ENCODE data around the gene PAEP.
"Not testable (repeated sequence)": the region's sequence is repeated elsewhere in the genome, so short reads cannot be mapped to it uniquely, and the experiment has no call there.

Gene PAEP

DNA sequence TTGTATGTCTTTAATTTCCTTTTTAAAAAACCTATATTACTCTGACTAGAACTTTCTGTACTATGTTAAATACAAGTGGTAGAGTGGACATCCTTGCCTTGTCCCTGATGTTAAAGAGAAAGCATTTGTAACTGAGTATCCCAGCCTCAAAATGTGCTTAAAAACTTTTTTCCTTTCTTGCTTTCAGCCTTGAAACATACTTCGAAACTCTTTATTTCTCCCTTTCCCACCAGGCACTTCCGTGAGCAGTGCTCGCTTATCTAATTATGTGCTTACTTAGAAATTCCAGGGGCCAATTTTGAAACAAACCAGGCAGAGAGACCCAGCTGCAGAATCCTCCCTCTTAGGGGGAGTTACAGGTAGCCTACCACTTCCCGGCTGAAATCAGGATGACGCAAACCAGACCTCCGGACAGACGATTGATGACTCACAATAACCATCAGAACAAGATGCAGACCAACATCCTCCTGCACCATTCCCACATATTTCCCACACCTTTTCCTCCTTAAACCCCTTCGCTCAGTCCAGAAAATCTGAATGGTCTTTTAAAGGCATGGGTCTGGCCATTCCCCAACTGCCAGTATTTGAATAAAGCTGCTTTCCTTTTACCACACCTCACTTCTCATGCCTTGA, 18.2 kb upstream of the PAEP start:
- not testable (repeated sequence) for H3K4me3 ChIP-seq (ENCODE audit: low read length); H3K27ac ChIP-seq (ENCODE audit: low read length); H3K9me3 ChIP-seq (ENCODE audit: control insufficient read depth, insufficient read depth, low read length); DNase-seq (ENCODE audit: low read depth, low spot score); H3K27me3 ChIP-seq (ENCODE audit: control insufficient read depth, insufficient read depth, low read length); H3K36me3 ChIP-seq (ENCODE audit: control insufficient read depth, insufficient read depth, low read length); H3K4me1 ChIP-seq (ENCODE audit: control insufficient read depth, insufficient read depth, low read length)
- WGBS (ENCODE audit: insufficient coverage, insufficient read length), result no CpG with 5 or more reads among the region's 8 CpGs

DNA sequence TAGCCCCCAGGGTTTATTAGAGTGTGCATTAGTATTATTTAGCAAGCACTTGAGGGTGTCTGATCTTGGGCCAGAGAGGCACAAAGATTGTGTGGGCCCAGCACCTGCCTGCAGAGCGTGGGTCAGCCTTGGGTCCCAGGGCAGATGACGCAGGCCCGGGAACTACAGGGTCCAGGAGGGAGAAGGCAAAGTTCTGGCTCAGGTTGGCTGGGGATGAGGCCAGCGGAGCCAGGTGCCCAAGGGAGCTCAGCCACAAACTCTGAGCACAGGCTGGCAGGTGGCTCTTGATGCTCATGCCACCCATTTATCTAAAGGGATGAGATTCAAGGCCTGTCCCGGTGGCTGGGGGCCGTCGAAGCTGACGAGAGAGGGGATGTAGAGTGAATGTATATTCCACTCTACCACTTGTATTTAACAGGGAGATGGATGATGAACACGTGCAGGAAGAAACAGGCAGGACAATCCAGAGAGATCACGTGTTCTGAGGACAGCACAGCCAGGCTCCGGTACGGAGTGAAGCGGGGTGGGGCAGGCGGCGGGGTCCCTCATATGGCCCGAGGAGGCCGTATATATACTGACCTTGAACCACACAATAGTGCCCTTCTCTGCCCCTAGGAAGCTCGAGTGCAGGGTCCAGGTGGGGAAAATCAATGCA, 16.4 kb upstream of the PAEP start:
- no CpG with 5 or more reads among the region's 18 CpGs for WGBS (ENCODE audit: insufficient coverage, insufficient read length)

DNA sequence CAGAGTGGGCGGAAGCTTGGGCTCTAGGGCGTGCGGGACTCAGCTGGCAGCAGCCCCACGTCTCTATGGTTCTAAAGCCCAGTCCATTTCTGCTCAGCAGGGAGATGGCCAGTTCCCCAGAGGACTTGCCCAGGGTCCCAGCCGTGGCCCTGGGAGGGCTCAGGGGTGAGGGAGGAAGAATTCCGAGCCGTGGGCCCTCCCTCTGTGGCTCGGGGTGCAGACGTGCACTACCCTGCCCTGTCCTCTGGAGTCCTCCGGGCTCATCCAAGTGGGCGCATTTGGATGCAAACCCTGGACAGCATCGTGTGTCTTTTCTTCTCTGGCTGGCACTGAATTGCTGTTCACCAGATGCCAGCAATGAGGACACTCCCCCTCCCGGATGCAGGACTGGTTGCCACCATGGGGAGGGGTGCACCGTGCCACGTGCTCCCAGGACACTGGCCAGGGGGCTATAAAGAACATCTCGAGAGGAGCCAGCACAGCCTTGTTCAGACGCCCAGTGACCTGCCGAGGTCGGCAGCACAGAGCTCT, 15.8 kb upstream of the PAEP start, which contains the start of gene OBP2A:
TSS of gene OBP2A (plus strand) at position 481 of the 531 bp plus-strand sequence. CDS start 55 bp downstream, outside the sequence.
- H3K27me3 ChIP-seq (ENCODE audit: control insufficient read depth, insufficient read depth, low read length); DNase-seq (ENCODE audit: low read depth, low spot score); H3K4me1 ChIP-seq (ENCODE audit: control insufficient read depth, insufficient read depth, low read length); H3K4me3 ChIP-seq (ENCODE audit: low read length); H3K27ac ChIP-seq (ENCODE audit: low read length); H3K9me3 ChIP-seq (ENCODE audit: control insufficient read depth, insufficient read depth, low read length); H3K36me3 ChIP-seq (ENCODE audit: control insufficient read depth, insufficient read depth, low read length): not testable (repeated sequence)
- no CpG with 5 or more reads among the region's 19 CpGs for WGBS (ENCODE audit: insufficient coverage, insufficient read length)

More for the DNA sequence above, 16.4 kb upstream of the PAEP start:
- Histone ChIP-seq H3K36me3 (ENCODE audit: control insufficient read depth, insufficient read depth, low read length) (no peaks in the 10 kb centered on the region), H3K9me3 (ENCODE audit: control insufficient read depth, insufficient read depth, low read length) (no peaks in the 10 kb centered on the region), H3K4me3 (ENCODE audit: low read length) (no peak overlapping the region), H3K4me1 (ENCODE audit: control insufficient read depth, insufficient read depth, low read length) (no peaks in the 10 kb centered on the region), H3K27me3 (ENCODE audit: control insufficient read depth, insufficient read depth, low read length) (no peaks in the 10 kb centered on the region), H3K27ac (ENCODE audit: low read length) (no peak overlapping the region)
- DNase-seq (ENCODE audit: low read depth, low spot score), result no peak

DNA sequence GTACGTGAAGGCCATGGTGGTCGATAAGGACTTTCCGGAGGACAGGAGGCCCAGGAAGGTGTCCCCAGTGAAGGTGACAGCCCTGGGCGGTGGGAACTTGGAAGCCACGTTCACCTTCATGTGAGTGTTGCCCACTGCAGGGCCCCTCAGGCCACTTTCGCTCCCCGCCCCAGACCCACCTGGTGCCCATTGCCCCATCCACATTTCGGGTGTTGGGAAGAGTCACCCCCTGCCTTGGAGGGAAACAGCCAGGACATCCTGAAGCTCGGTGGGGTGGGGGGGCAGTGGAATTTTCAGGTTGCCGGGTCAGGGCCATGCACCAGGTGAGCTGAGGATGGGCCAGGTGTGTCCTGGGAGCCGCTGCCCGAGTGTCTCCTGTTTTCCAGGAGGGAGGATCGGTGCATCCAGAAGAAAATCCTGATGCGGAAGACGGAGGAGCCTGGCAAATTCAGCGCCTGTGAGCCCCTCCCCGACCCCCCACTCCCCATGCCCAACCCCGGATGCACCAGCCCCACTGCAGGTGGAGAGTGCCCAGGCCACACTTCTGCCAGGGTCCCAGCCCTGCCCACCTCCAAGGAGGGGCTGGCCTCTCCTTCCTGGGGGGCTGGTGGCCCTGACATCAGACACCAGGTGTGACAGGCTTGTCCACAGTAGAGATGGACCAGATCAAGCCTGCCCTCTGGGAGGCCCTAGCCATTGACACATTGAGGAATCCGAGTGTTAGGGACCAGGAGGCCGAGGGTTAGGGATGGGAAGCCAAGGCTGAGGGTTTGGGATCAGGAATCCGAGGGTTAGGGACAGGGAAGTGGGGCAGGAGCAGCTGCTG, 14.6 kb upstream of the PAEP start:
- DNase-seq (ENCODE audit: low read depth, low spot score); H3K27me3 ChIP-seq (ENCODE audit: control insufficient read depth, insufficient read depth, low read length): not testable (repeated sequence)
- no CpG with 5 or more reads among the region's 21 CpGs for WGBS (ENCODE audit: insufficient coverage, insufficient read length)

GRCh38 chr9:135547756-135548736, 13.5 kb upstream of the PAEP start:
- peaks cover under 1% of the 10 kb centered on the region; the same call in 1 of the 2 replicates for H3K4me1 ChIP-seq (ENCODE audit: control insufficient read depth, insufficient read depth, low read length)
- no peaks in the 10 kb centered on the region for H3K36me3 ChIP-seq (ENCODE audit: control insufficient read depth, insufficient read depth, low read length)
- H3K27me3 ChIP-seq (ENCODE audit: control insufficient read depth, insufficient read depth, low read length), result no peaks in the 10 kb centered on the region
- no peaks in the 10 kb centered on the region for H3K9me3 ChIP-seq (ENCODE audit: control insufficient read depth, insufficient read depth, low read length)
- no peak for DNase-seq (ENCODE audit: low read depth, low spot score)
- H3K27ac ChIP-seq (ENCODE audit: low read length), result no peak overlapping the region
- WGBS (ENCODE audit: insufficient coverage, insufficient read length), result no CpG with 5 or more reads among the region's 28 CpGs
- no peak overlapping the region for H3K4me3 ChIP-seq (ENCODE audit: low read length)

More for the DNA sequence above, 14.6 kb upstream of the PAEP start:
- not testable (repeated sequence) for H3K4me3 ChIP-seq (ENCODE audit: low read length); H3K27ac ChIP-seq (ENCODE audit: low read length); H3K36me3 ChIP-seq (ENCODE audit: control insufficient read depth, insufficient read depth, low read length); H3K9me3 ChIP-seq (ENCODE audit: control insufficient read depth, insufficient read depth, low read length); H3K4me1 ChIP-seq (ENCODE audit: control insufficient read depth, insufficient read depth, low read length)

DNA sequence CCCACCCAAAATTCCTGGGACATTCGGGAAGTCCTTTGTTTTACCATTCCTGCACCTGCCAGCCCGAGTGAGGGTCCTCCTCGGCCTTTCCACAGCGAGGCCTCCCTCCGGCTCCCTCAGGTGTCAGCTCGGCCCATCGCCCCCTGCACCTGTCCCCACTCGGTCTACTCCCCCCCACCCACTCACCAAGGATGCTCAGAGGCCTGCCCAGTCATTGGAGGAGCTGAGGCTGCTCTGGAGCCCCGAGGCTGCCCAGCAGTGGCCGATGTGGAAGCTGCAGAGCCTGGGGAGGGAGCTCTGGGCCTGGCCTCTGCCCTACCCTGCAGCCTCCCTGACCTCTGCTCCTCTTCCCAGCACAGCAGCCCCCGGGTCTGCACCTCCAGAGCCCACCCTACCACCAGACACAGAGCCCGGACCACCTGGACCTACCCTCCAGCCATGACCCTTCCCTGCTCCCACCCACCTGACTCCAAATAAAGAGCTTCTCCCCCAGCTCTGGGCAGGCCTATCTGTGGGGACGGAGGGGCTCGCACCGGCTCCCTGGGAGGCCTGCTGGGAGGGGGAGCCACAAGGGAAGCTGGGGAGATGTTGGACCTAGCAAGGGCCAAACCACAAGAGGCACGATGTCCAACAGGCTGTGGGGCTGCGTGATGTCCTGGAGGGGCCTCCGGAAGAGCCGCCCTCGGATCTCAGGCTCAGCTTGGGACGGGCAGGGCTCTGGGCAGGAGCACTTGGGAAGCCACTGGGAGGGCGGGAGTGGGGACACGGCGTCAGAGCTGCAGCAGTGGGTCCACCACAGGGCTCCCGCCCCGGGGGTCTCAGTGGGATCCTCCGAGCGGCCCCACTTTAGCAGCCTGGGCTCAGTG, 11.8 kb upstream of the PAEP start:
- not testable (repeated sequence) for H3K27me3 ChIP-seq (ENCODE audit: control insufficient read depth, insufficient read depth, low read length); H3K36me3 ChIP-seq (ENCODE audit: control insufficient read depth, insufficient read depth, low read length); DNase-seq (ENCODE audit: low read depth, low spot score); H3K9me3 ChIP-seq (ENCODE audit: control insufficient read depth, insufficient read depth, low read length); H3K4me1 ChIP-seq (ENCODE audit: control insufficient read depth, insufficient read depth, low read length); H3K27ac ChIP-seq (ENCODE audit: low read length); H3K4me3 ChIP-seq (ENCODE audit: low read length)
- no CpG with 5 or more reads among the region's 28 CpGs for WGBS (ENCODE audit: insufficient coverage, insufficient read length)

DNA sequence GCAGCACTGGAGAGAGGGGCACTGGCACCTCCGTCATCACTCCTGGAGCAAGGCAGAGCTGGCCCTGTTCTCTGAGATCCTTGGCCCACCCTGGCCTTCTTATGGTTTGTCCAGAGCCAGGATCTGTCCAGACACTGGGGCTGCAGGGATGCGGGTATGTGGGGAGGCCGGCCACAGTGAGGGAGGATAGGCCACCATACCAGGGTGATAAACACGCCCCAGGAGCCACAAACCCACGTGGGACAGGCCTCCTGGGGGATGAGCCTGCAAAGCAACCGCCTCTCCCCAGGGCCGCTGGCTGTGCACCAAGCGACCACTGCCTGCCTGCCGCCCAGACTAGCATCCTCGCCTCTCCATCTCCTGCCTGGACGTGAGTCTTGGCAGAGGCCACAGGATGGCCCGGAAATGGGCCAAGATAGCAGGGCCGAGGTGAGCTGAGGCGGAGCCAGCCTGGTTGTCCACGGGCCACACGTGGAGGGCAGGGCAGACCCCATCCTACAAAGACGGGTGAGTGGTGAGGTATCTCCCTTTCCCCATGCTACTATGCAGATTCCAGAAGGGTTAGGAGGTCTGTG, 11.1 kb upstream of the PAEP start:
- H3K27me3 ChIP-seq (ENCODE audit: control insufficient read depth, insufficient read depth, low read length), result no peaks in the 10 kb centered on the region
- no peaks in the 10 kb centered on the region for H3K36me3 ChIP-seq (ENCODE audit: control insufficient read depth, insufficient read depth, low read length)
- H3K4me3 ChIP-seq (ENCODE audit: low read length), result no peak overlapping the region
- no CpG with 5 or more reads among the region's 17 CpGs for WGBS (ENCODE audit: insufficient coverage, insufficient read length)
- H3K27ac ChIP-seq (ENCODE audit: low read length), result no peak overlapping the region
- H3K4me1 ChIP-seq (ENCODE audit: control insufficient read depth, insufficient read depth, low read length), result peaks cover 2% of the 10 kb centered on the region; the same call in 1 of the 2 replicates
- DNase-seq (ENCODE audit: low read depth, low spot score), result no peak
- no peaks in the 10 kb centered on the region for H3K9me3 ChIP-seq (ENCODE audit: control insufficient read depth, insufficient read depth, low read length)

GRCh38 chr9:135551031-135551430, 10.5 kb upstream of the PAEP start:
- WGBS (ENCODE audit: insufficient coverage, insufficient read length), result no CpG with 5 or more reads among the region's 14 CpGs
- Histone ChIP-seq H3K27me3 (ENCODE audit: control insufficient read depth, insufficient read depth, low read length) (no peaks in the 10 kb centered on the region), H3K4me1 (ENCODE audit: control insufficient read depth, insufficient read depth, low read length) (peaks cover 2% of the 10 kb centered on the region; the same call in 1 of the 2 replicates), H3K36me3 (ENCODE audit: control insufficient read depth, insufficient read depth, low read length) (no peaks in the 10 kb centered on the region), H3K27ac (ENCODE audit: low read length) (no peak overlapping the region), H3K9me3 (ENCODE audit: control insufficient read depth, insufficient read depth, low read length) (no peaks in the 10 kb centered on the region), H3K4me3 (ENCODE audit: low read length) (no peak overlapping the region)
- DNase-seq (ENCODE audit: low read depth, low spot score), result no peak

DNA sequence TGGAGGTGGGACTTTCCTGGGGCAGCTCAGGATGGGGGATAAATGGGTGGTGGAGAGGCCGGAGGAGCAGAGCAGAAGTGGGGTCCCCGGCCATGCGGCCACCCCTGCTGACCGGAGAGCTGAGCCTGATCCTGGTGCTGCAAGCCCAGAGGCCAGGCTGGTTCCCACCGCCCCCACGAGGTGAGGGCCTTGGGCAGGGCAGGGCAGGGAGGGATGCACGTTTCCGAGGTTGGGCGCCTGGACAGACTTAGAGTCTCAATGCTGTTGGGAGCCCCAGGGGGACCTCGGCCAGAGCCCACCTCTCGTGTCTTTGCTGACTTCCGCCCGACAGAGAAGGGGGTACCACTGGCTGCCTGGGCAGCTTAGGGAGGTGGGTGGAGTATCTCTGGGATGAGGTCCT, 10.1 kb upstream of the PAEP start:
- DNase-seq (ENCODE audit: low read depth, low spot score), result no peak
- Histone ChIP-seq H3K27me3 (ENCODE audit: control insufficient read depth, insufficient read depth, low read length) (no peaks in the 10 kb centered on the region), H3K4me3 (ENCODE audit: low read length) (no peak overlapping the region), H3K36me3 (ENCODE audit: control insufficient read depth, insufficient read depth, low read length) (no peaks in the 10 kb centered on the region), H3K27ac (ENCODE audit: low read length) (no peak overlapping the region), H3K9me3 (ENCODE audit: control insufficient read depth, insufficient read depth, low read length) (no peaks in the 10 kb centered on the region), H3K4me1 (ENCODE audit: control insufficient read depth, insufficient read depth, low read length) (peaks cover 2% of the 10 kb centered on the region; the same call in 1 of the 2 replicates)
- no CpG with 5 or more reads among the region's 13 CpGs for whole genome bisulfite sequencing (ENCODE audit: insufficient coverage, insufficient read length)
